ENCODE measurements around the gene PTGS2. TPM values are rescaled to one million over a fixed set of nuclear protein-coding genes. Genes with fewer than 3 reads are reported as not detected.
"Not testable (repeated sequence)": the region's sequence is repeated elsewhere in the genome, so short reads cannot be mapped to it uniquely, and the experiment has no call there.

Gene PTGS2
- total and polyA plus RNA-seq, 10 of the 15 experiments (the other 5 are each of a cell fraction or from before 2014, with no cell fraction given) = 0.04 to 0.12 (median 0.08) TPM; not detected in 4

DNA sequence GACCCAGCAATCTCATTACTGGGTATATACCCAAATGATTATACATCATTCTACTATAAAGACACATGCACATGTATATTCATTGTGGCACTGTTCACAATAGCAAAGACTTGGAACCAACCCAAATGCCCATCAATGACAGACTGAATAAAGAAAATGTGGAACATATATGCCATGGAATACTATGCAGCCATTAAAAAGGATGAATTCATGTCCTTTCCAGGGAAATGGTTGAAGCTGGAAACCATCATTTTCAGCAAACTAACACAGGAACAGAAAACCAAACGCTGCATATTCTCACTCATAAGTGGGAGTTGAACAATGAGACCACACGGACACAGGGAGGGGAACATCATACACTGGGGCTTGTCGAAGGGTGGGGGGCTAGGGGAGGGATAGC lies 10.4 kb downstream of the PTGS2 start:
- ATAC-seq; FAIRE-seq; H3K27me3 ChIP-seq (replicated peaks in 1 of 2; ENCODE audit: control insufficient read depth in 2 of 2, insufficient read depth in 2 of 2, low read length in 1 of 2); H3K4me2 ChIP-seq (ENCODE audit: control insufficient read depth, insufficient read depth); H3K4me1 ChIP-seq (ENCODE audit: control insufficient read depth, insufficient read depth, low read length); H3K27ac ChIP-seq (ENCODE audit: control insufficient read depth, insufficient read depth); CTCF ChIA-PET; DNase-seq (ENCODE audit: low read depth, low spot score); SMC1A ChIA-PET (ENCODE audit: uncharacterized antibody, unreplicated experiment); intact Hi-C loops (cut with micrococcal nuclease; ENCODE audit: unreplicated experiment); in situ Hi-C loops (cut with MboI); H4K20me1 ChIP-seq (ENCODE audit: control insufficient read depth, insufficient read depth); H3K9ac ChIP-seq (ENCODE audit: control insufficient read depth, insufficient read depth, low read length); H3K36me3 ChIP-seq (ENCODE audit: control insufficient read depth in 2 of 2, insufficient read depth in 2 of 2, low read length in 1 of 2); RAD21 ChIA-PET (ENCODE audit: unreplicated experiment); H3K4me3 ChIP-seq; H3K79me2 ChIP-seq (ENCODE audit: control insufficient read depth, insufficient read depth, low read length); H2AFZ ChIP-seq (ENCODE audit: control insufficient read depth, low read depth, low read length); BruUV-seq (replicated peaks); H3K9me3 ChIP-seq (replicated peaks; ENCODE audit: control insufficient read depth, insufficient read depth, low read length); POLR2A ChIA-PET: not testable (repeated sequence)
- 13% methylated on average over 3 of the region's 3 CpGs for WGBS (ENCODE audit: insufficient coverage, insufficient replicate concordance, low lambda C conversion rate, missing lambda C conversion rate)

DNA sequence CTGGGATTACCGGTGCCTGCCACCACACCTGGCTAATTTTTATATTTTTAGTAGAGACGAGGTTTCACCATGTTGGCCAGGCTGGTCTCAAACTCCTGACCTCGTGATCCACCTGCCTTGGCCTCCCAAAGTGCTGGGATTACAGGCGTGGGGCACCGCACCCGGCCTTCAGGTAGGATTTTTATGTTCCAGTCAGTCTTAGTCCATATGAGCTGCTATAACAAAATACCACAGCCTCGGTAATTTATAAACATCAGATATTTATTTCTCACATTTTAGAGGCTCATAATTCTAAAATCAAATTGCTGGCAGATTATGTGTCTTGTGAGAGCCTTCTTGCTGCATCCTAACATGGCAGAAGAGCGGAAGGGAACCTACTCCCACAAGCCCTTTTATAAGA lies 16.0 kb downstream of the PTGS2 start:
- ATAC-seq; H3K27me3 ChIP-seq (replicated peaks in 1 of 2; ENCODE audit: control insufficient read depth in 2 of 2, insufficient read depth in 2 of 2, low read length in 1 of 2); POLR2A ChIA-PET; H3K79me2 ChIP-seq (ENCODE audit: control insufficient read depth, insufficient read depth, low read length); CTCF ChIA-PET; BruUV-seq (replicated peaks); H3K4me2 ChIP-seq (ENCODE audit: control insufficient read depth, insufficient read depth); H3K27ac ChIP-seq (ENCODE audit: control insufficient read depth, insufficient read depth); DNase-seq (ENCODE audit: low read depth, low spot score); H3K4me1 ChIP-seq (ENCODE audit: control insufficient read depth, insufficient read depth, low read length); H3K9me3 ChIP-seq (replicated peaks; ENCODE audit: control insufficient read depth, insufficient read depth, low read length); SMC1A ChIA-PET (ENCODE audit: uncharacterized antibody, unreplicated experiment); H3K36me3 ChIP-seq (ENCODE audit: control insufficient read depth in 2 of 2, insufficient read depth in 2 of 2, low read length in 1 of 2); FAIRE-seq; RAD21 ChIA-PET (ENCODE audit: unreplicated experiment); in situ Hi-C loops (cut with MboI); H3K4me3 ChIP-seq; H2AFZ ChIP-seq (ENCODE audit: control insufficient read depth, low read depth, low read length); intact Hi-C loops (cut with micrococcal nuclease; ENCODE audit: unreplicated experiment); H3K9ac ChIP-seq (ENCODE audit: control insufficient read depth, insufficient read depth, low read length); H4K20me1 ChIP-seq (ENCODE audit: control insufficient read depth, insufficient read depth): not testable (repeated sequence)
- 55% methylated on average over 8 of the region's 8 CpGs for WGBS (ENCODE audit: insufficient coverage, insufficient replicate concordance, low lambda C conversion rate, missing lambda C conversion rate)

- no peaks in the 10 kb centered on the region for H3K27me3 ChIP-seq (replicated peaks in 1 of 2; ENCODE audit: control insufficient read depth in 2 of 2, insufficient read depth in 2 of 2, low read length in 1 of 2)
- H3K9ac ChIP-seq (ENCODE audit: control insufficient read depth, insufficient read depth, low read length) = no peak overlapping the region
- POLR2A ChIA-PET = no interaction called here
- RAD21 ChIA-PET (ENCODE audit: unreplicated experiment) = no interaction called here
- H4K20me1 ChIP-seq (ENCODE audit: control insufficient read depth, insufficient read depth) = no peaks in the 10 kb centered on the region
- H3K9me3 ChIP-seq (replicated peaks; ENCODE audit: control insufficient read depth, insufficient read depth, low read length) = no peaks in the 10 kb centered on the region
- no peaks in the 10 kb centered on the region for H3K79me2 ChIP-seq (ENCODE audit: control insufficient read depth, insufficient read depth, low read length)
- FAIRE-seq = no peak
- in situ Hi-C loops (cut with MboI) (no loop called here), intact Hi-C loops (cut with micrococcal nuclease; ENCODE audit: unreplicated experiment) (no loop called here)
- H3K4me2 ChIP-seq (ENCODE audit: control insufficient read depth, insufficient read depth) = no peak overlapping the region
- CTCF ChIA-PET = no interaction called here
- H3K27ac ChIP-seq (ENCODE audit: control insufficient read depth, insufficient read depth) = no peak overlapping the region
- H3K36me3 ChIP-seq (ENCODE audit: control insufficient read depth in 2 of 2, insufficient read depth in 2 of 2, low read length in 1 of 2) = no peaks in the 10 kb centered on the region
- SMC1A ChIA-PET (ENCODE audit: uncharacterized antibody, unreplicated experiment) = no interaction called here
- H3K4me1 ChIP-seq (ENCODE audit: control insufficient read depth, insufficient read depth, low read length) = no peaks in the 10 kb centered on the region
- BruUV-seq (replicated peaks) = no TSS peak
- no peak for ATAC-seq
- no peak overlapping the region for H2AFZ ChIP-seq (ENCODE audit: control insufficient read depth, low read depth, low read length)
- H3K4me3 ChIP-seq = no peak overlapping the region
- TF ChIP-seq RCOR1 (conservative IDR thresholded peaks at IDR 0.05; ENCODE audit: low read depth, low read length) (no peak), YBX1 (IDR thresholded peaks at IDR 0.05) (no peak), BHLHE40 (IDR thresholded peaks at IDR 0.05; ENCODE audit: borderline replicate concordance in 1 of 2, low read depth in 2 of 2, low read length in 1 of 2) (no peak), ZNF217 (IDR thresholded peaks at IDR 0.05) (no peak), NRF1 (conservative IDR thresholded peaks at IDR 0.05; ENCODE audit: low read depth, low read length) (no peak), SREBF1 (IDR thresholded peaks at IDR 0.05; ENCODE audit: low read length) (no peak), CHD4 (IDR thresholded peaks at IDR 0.05) (no peak), RBBP5 (conservative IDR thresholded peaks at IDR 0.05) (no peak), BCL3 (IDR thresholded peaks at IDR 0.05; ENCODE audit: borderline replicate concordance, insufficient read depth, low read depth, low read length, poor library complexity, severe bottlenecking) (no peak), CBFB (IDR thresholded peaks at IDR 0.05; ENCODE audit: low read depth) (no peak), IKZF2 (IDR thresholded peaks at IDR 0.05) (no peak), BMI1 (IDR thresholded peaks at IDR 0.05; ENCODE audit: borderline replicate concordance) (no peak)
- no peak for DNase-seq (ENCODE audit: low read depth, low spot score)
Observed at GRCh38 chr1:186662752-186663151, 17.5 kb downstream of the PTGS2 start.
